MM.1S (cell line): Measurements from ENCODE around the gene RNF144B.

ENCODE experiments used
- CTCF ChIP-seq: fragments of 300-600 bp; sonication (generic); IDR thresholded peaks from 2 replicates; pipeline ENCODE4 v1.5.1; 2016; ENCODE audit warnings: antibody characterized with exemption, low read length, mixed read lengths
- EZH2 ChIP-seq: fragments of 300-600 bp; sonication (generic); optimal IDR thresholded peaks from 2 replicates; pipeline ENCODE3; 2017; ENCODE audit warnings: low read depth, mild to moderate bottlenecking, antibody characterized with exemption, low read length, mixed read lengths
- EZH2phosphoT487 ChIP-seq: fragments of 300-600 bp; sonication (generic); IDR thresholded peaks from 2 replicates; pipeline ENCODE4 v1.6.1; 2018; ENCODE audit warnings: antibody characterized with exemption, low read length

DNA sequence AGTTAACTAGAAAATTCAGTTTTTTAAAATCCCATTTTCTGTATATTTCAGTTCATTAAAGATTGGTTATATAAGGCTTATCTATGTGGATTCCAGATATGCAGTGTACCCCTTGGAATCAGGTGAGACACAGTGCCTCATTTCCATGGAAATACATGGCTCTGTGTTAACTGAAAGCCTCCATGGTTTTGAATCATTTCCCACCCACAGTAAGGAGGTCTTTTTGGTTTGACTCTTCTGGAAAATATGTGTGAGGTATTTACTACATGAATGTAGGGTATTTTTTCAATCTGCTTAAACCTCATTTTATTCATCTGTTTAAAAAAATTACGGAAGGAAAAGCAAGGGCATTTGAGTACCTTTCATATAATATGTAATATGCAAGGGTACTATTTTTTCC is 25.5 kb downstream of the RNF144B start:
- TF ChIP-seq CTCF (no peak), EZH2 (no peak), EZH2phosphoT487 (no peak)
